CD4-positive, alpha-beta memory T cell (primary cell): ENCODE data around the gene AGAP1. TPM values are rescaled to one million over a fixed set of nuclear protein-coding genes. Genes with fewer than 3 reads are reported as not detected.

Experiments
- CTCF ChIA-PET: fragments of 350-600 bp; sonication (Branson Sonifier 250); formaldehyde crosslinking; loops from one replicate; lab custom pipeline; 2021; ENCODE audit warnings: inconsistent platforms; ENCODE audit not compliant: partially characterized antibody; lab: Charles Lee
- POLR2A ChIA-PET: fragments of 350-600 bp; sonication (Branson Sonifier 250); formaldehyde crosslinking; loops from one replicate; lab custom pipeline; 2021; ENCODE audit not compliant: partially characterized antibody; lab: Charles Lee
- DNase-seq, 5 donors: peaks; one replicate each; pipeline versions ENCODE4 v3.0.0 to v3.0.0-alpha.2; 2020 to 2022; ENCODE audit warnings: mixed read lengths in 1 of 5
- H3K27ac ChIP-seq: one replicate; pipeline ENCODE4 v1.7.0; 2013; ENCODE audit warnings: low read depth, low read length
- H3K27me3 ChIP-seq: 2 replicates; pipeline ENCODE4 v1.7.0; 2013; ENCODE audit warnings: mild to moderate bottlenecking, low read length, moderate library complexity; ENCODE audit not compliant: insufficient read depth
- H3K36me3 ChIP-seq: 2 replicates; pipeline ENCODE4 v1.7.0; 2013; ENCODE audit warnings: mild to moderate bottlenecking, low read length, moderate library complexity; ENCODE audit not compliant: insufficient read depth
- H3K4me1 ChIP-seq: 2 replicates; pipeline ENCODE4 v1.7.0; 2013; ENCODE audit warnings: mild to moderate bottlenecking, low read length, moderate library complexity; ENCODE audit not compliant: insufficient read depth
- H3K4me3 ChIP-seq, 2 donors: one replicate each; pipeline ENCODE4 v1.7.0; 2013; ENCODE audit warnings: low read length in 2 of 2, mild to moderate bottlenecking in 1 of 2
- H3K9me3 ChIP-seq, 2 donors: one replicate each; pipeline ENCODE4 v1.7.0; 2013; ENCODE audit warnings: low read length in 2 of 2, control low read depth in 1 of 2; ENCODE audit not compliant: control insufficient read depth in 1 of 2
- H3K27ac Mint-ChIP-seq, 7 donors: one replicate each; pipeline ENCODE4 v1.8.0; 2020 to 2021; ENCODE audit warnings: mixed read lengths in 7 of 7, mild to moderate bottlenecking in 6 of 7, inconsistent platforms in 3 of 7, moderate library complexity in 3 of 7
- H3K27me3 Mint-ChIP-seq, 2 donors: one replicate each; pipeline ENCODE4 v1.8.0; 2020 to 2021; ENCODE audit warnings: mixed read lengths in 2 of 2
- H3K36me3 Mint-ChIP-seq, 2 donors: one replicate each; pipeline ENCODE4 v1.8.0; 2020 to 2021; ENCODE audit warnings: mixed read lengths in 2 of 2, inconsistent platforms in 1 of 2, mild to moderate bottlenecking in 1 of 2
- H3K4me1 Mint-ChIP-seq, 4 donors: one replicate each; pipeline ENCODE4 v1.8.0; 2020 to 2021; ENCODE audit warnings: mixed read lengths in 4 of 4, mild to moderate bottlenecking in 1 of 4
- H3K4me3 Mint-ChIP-seq, 8 donors: one replicate each; pipeline ENCODE4 v1.8.0; 2020 to 2021; ENCODE audit warnings: mixed read lengths in 8 of 8, mild to moderate bottlenecking in 7 of 8, moderate library complexity in 6 of 8, inconsistent platforms in 3 of 8
- H3K9me3 Mint-ChIP-seq, 8 donors: one replicate each; pipeline ENCODE4 v1.8.0; 2020 to 2021; ENCODE audit warnings: mixed read lengths in 8 of 8, mild to moderate bottlenecking in 5 of 8, inconsistent platforms in 3 of 8, moderate library complexity in 1 of 8
- intact Hi-C: fragments of 100-400 bp; cut with micrococcal nuclease; formaldehyde crosslinking; loops from one replicate; pipeline ENCODE4 v1.15.1; 2023
- polyA plus RNA-seq, 2 donors: library from polyadenylated mRNA; unstranded; fragments of 300-500 nt; fragmentation: Illumina TruSeq; gene quantifications; one replicate each; pipeline ENCODE4 v1.2.3, GENCODE V29; 2021
- total RNA-seq, 2 experiments: library from RNA; stranded (reverse); gene quantifications; one replicate each; pipeline ENCODE4 v1.2.3, GENCODE V29; 2021

The AGAP1 gene
- total and polyA plus RNA-seq, 4 experiments from 2014 or later, result 0.24 to 2.9 (median 1.9) TPM

DNA sequence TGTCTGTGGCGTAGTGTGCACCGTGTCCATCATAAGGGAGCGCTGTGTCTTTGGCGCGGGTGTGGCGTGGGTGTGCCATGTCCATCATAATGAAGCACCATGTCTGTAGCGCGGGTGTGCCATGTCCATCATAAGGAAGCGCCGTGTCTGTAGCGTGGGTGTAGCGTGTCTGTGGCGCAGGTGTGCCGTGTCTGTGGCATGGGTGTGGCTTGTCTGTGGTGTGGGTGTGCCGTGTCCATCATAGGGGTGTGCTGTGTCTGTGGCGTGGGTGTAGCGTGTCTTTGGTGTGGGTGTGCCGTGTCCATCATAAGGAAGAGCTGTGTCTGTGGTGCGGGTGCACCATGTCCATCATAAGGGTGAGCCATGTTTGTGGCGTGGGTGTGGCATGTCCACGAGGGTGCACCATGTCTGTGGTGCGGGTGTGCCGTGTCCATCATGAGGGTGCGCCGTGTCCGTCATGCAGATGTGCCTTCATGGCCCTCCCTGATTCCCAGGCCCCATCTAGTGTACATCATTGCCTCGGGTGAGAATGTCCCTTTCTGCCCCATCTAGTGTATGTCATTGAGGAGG, 399.4 kb downstream of the AGAP1 start:
- Mint-ChIP-seq H3K4me1 (no peaks in the 10 kb centered on the region), H3K36me3 (no peaks in the 10 kb centered on the region), H3K9me3 (peaks cover 0 to 2% (median under 1%) of the 10 kb centered on the region in 8 donors), H3K4me3 (no peak overlapping the region), H3K27ac (no peak overlapping the region), H3K27me3 (no peaks in the 10 kb centered on the region)
- Histone ChIP-seq H3K36me3 (no peaks in the 10 kb centered on the region), H3K9me3 (no peaks in the 10 kb centered on the region), H3K27me3 (no peaks in the 10 kb centered on the region), H3K4me3 (no peak overlapping the region), H3K4me1 (no peaks in the 10 kb centered on the region), H3K27ac (no peak overlapping the region)
- ChIA-PET POLR2A (no interaction called here), CTCF (no interaction called here)
- intact Hi-C loops, result no loop called here
- no peak for DNase-seq

DNA sequence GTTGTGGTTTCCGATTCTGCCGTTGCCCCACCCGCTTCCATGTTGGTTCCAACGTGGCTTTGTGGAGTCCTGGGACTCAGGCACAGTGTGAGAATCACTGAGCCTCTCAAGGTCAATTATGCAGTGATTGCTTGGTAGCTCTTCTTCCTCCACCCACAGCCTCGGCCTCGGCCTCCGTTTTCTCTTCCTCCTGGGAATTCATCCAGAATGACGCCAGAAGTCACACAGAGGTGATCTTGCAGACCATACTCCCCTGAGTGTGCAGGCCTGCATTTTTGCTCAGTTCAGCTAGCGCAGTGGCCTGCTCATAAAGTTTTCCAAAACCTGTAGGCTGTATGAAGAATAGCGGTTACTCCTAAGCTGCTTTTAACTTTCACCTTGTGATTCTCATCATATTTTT, 401.0 kb downstream of the AGAP1 start:
- H3K9me3 Mint-ChIP-seq, result peaks cover 0 to 3% (median under 1%) of the 10 kb centered on the region in 8 donors

DNA sequence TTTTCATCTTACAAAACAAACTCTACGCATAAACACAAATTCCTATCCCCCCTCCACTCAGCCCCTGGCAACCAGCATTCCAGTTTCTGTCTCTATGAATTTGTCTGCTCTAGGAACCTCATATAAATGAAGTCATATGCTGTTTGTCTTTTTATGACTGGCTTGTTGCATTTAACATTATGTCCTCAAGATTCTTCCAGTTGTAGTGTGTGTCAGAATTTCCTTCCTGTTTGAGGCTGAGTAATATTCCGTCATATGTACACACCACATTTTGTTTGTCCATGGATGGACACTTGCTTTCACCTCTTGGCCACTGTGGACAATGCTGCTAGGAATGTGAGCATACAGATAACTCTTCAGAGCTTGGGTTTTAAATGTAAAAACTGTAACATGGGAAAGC, 402.2 kb downstream of the AGAP1 start:
- peaks cover 0 to 3% (median under 1%) of the 10 kb centered on the region in 8 donors for H3K9me3 Mint-ChIP-seq
- Histone ChIP-seq H3K9me3 (no peaks in the 10 kb centered on the region), H3K27ac (no peak overlapping the region), H3K4me3 (no peak overlapping the region), H3K4me1 (no peaks in the 10 kb centered on the region), H3K36me3 (no peaks in the 10 kb centered on the region), H3K27me3 (no peaks in the 10 kb centered on the region)
- intact Hi-C loops, result no loop called here
- H3K4me3 Mint-ChIP-seq, result no peak overlapping the region
- H3K36me3 Mint-ChIP-seq, result no peaks in the 10 kb centered on the region
- ChIA-PET CTCF (no interaction called here), POLR2A (no interaction called here)
- H3K4me1 Mint-ChIP-seq, result no peaks in the 10 kb centered on the region
- no peak for DNase-seq
- no peak overlapping the region for H3K27ac Mint-ChIP-seq
- no peaks in the 10 kb centered on the region for H3K27me3 Mint-ChIP-seq

More for the DNA sequence above, 401.0 kb downstream of the AGAP1 start:
- POLR2A ChIA-PET, result no interaction called here
- no peaks in the 10 kb centered on the region for H3K4me1 ChIP-seq
- no peaks in the 10 kb centered on the region for H3K36me3 ChIP-seq
- Mint-ChIP-seq H3K4me1 (no peaks in the 10 kb centered on the region), H3K4me3 (no peak overlapping the region), H3K36me3 (no peaks in the 10 kb centered on the region), H3K27ac (no peak overlapping the region), H3K27me3 (no peaks in the 10 kb centered on the region)
- DNase-seq, result no peak
- CTCF ChIA-PET, result no interaction called here
- intact Hi-C loops, result no loop called here
- H3K9me3 ChIP-seq, result no peaks in the 10 kb centered on the region
- no peak overlapping the region for H3K27ac ChIP-seq
- no peaks in the 10 kb centered on the region for H3K27me3 ChIP-seq
- no peak overlapping the region for H3K4me3 ChIP-seq

DNA sequence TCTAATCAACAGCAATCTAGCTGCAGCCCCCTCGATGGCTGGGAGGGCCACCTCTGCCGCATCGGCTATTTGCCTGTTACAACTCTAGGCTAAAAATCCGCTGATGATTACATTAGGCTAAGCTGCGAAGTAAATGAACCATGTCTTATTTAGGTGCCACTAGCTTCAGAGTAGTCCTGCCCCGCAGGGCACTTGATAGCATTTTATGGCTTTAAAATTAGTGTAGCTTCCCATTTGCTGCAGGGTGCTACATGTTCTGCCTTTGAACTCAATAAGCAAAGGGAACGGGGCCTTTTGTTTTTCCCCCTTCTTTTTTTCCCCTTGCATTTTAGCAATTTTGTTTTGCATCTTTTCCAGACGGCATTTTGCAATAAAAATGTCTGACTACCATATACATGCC, 404.1 kb downstream of the AGAP1 start:
- H3K4me1 Mint-ChIP-seq, result no peaks in the 10 kb centered on the region
- no peaks in the 10 kb centered on the region for H3K36me3 ChIP-seq
- intact Hi-C loops, result no loop called here
- H3K9me3 Mint-ChIP-seq, result peaks cover 0 to 3% (median under 1%) of the 10 kb centered on the region in 8 donors
- no peaks in the 10 kb centered on the region for H3K27me3 Mint-ChIP-seq
- H3K4me3 Mint-ChIP-seq, result no peak overlapping the region
- no peak for DNase-seq
- H3K4me3 ChIP-seq, result no peak overlapping the region
- no peaks in the 10 kb centered on the region for H3K27me3 ChIP-seq
- H3K27ac ChIP-seq, result no peak overlapping the region
- H3K36me3 Mint-ChIP-seq, result no peaks in the 10 kb centered on the region
- H3K9me3 ChIP-seq, result no peaks in the 10 kb centered on the region
- H3K4me1 ChIP-seq, result no peaks in the 10 kb centered on the region
- POLR2A ChIA-PET, result no interaction called here
- CTCF ChIA-PET, result no interaction called here
- no peak overlapping the region for H3K27ac Mint-ChIP-seq

DNA sequence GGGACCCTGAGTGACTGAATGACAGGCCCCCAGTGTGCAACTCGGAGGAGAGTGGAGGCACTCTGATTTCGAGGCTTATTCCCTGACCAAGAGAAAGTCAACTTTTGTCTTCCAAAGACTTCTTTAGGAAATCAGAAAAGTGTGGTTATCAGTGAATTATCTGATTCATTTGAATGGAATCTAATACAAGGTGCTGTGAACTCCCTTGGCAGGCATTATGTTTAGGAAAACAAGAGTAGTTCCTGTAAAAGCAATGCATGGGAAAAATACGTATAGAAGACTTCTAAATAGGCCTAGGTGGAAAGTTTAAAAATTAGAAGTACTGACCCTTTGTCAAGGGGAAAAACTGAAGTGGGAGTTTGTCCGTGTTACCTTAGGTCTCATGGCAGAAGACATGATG, 404.9 kb downstream of the AGAP1 start:
- peaks cover 0 to 3% of the 10 kb centered on the region in 2 donors for H3K27me3 Mint-ChIP-seq
- DNase-seq, result no peak
- H3K36me3 Mint-ChIP-seq, result no peaks in the 10 kb centered on the region
- POLR2A ChIA-PET, result no interaction called here
- no peak overlapping the region for H3K4me3 Mint-ChIP-seq
- Histone ChIP-seq H3K27ac (no peak overlapping the region), H3K27me3 (no peaks in the 10 kb centered on the region), H3K4me1 (no peaks in the 10 kb centered on the region), H3K4me3 (no peak overlapping the region), H3K36me3 (no peaks in the 10 kb centered on the region), H3K9me3 (no peaks in the 10 kb centered on the region)
- H3K9me3 Mint-ChIP-seq, result peaks cover 0 to 3% (median 2%) of the 10 kb centered on the region in 8 donors
- intact Hi-C loops, result no loop called here
- CTCF ChIA-PET, result no interaction called here
- peak overlapping the region in 1 of 7 donors; percentile 32 for H3K27ac Mint-ChIP-seq
- H3K4me1 Mint-ChIP-seq, result no peaks in the 10 kb centered on the region

DNA sequence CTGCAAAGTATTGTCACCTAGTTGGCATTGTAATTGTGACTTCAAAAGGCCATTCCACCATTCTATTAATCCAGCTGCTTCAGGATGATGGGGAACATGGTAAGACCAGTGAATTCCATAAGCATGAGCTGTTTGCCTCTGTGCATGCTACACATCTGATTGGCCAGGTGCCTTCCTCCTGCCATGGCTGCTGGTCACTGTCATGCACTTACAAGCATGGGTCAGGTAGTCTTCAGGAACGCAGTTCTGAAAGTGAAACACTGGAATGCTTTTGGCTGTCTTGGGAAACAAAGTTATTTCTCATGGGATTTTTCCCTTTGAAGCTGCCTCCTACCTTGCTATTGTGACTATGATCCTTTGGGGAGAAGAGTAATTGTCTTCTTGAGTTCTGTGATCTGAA, 406.8 kb downstream of the AGAP1 start:
- Mint-ChIP-seq H3K36me3 (no peaks in the 10 kb centered on the region), H3K4me1 (no peaks in the 10 kb centered on the region)
- POLR2A ChIA-PET, result no interaction called here

DNA sequence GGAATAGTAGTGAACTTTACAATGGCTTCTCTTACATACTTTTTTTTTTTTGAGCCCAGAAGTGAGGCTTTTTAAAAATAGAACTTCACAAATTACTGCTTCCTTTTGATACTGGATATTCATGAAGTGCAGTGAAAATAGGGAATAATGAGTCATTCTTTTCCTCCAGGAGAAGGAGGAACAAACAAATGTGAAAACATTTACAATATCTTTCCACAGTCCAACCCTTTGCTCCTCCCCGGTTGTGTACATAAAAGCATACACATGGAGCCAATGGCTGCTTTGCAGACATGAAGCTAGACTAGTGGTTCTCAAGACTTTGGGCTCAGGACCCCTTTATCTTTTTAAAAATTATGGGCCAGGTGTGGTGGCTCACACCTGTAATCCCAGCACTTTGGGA, 407.4 kb downstream of the AGAP1 start:
- Histone ChIP-seq H3K36me3 (no peaks in the 10 kb centered on the region), H3K9me3 (no peaks in the 10 kb centered on the region), H3K27me3 (no peaks in the 10 kb centered on the region), H3K27ac (no peak overlapping the region), H3K4me1 (no peaks in the 10 kb centered on the region), H3K4me3 (no peak overlapping the region)
- Mint-ChIP-seq H3K36me3 (no peaks in the 10 kb centered on the region), H3K27ac (no peak overlapping the region), H3K9me3 (peaks cover 0 to 3% (median 0%) of the 10 kb centered on the region in 8 donors), H3K4me1 (no peaks in the 10 kb centered on the region), H3K27me3 (peaks cover 0 to 3% of the 10 kb centered on the region in 2 donors), H3K4me3 (no peak overlapping the region)
- DNase-seq, result no peak
- intact Hi-C loops, result no loop called here
- ChIA-PET POLR2A (no interaction called here), CTCF (interaction anchor here (0.8 kb wide), 1 partner anchor 275 kb away, joined by 3 read pairs; no protein-coding TSS in a partner anchor)

More for the DNA sequence above, 406.8 kb downstream of the AGAP1 start:
- Histone ChIP-seq H3K4me3 (no peak overlapping the region), H3K9me3 (no peaks in the 10 kb centered on the region), H3K27me3 (no peaks in the 10 kb centered on the region), H3K36me3 (no peaks in the 10 kb centered on the region), H3K4me1 (no peaks in the 10 kb centered on the region), H3K27ac (no peak overlapping the region)
- H3K27ac Mint-ChIP-seq, result no peak overlapping the region
- no peak for DNase-seq
- CTCF ChIA-PET, result no interaction called here
- peaks cover 0 to 3% (median 0%) of the 10 kb centered on the region in 8 donors for H3K9me3 Mint-ChIP-seq
- no peak overlapping the region for H3K4me3 Mint-ChIP-seq
- peaks cover 0 to 3% of the 10 kb centered on the region in 2 donors for H3K27me3 Mint-ChIP-seq
- intact Hi-C loops, result no loop called here
